K562 (cell line): ENCODE measurements around the gene ARHGAP18. TPM values are rescaled to one million over a fixed set of nuclear protein-coding genes. Genes with fewer than 3 reads are reported as not detected.
A peak's percentile ranks its signal among the peaks of the same experiment; 100 is the strongest.

Experiments
- ATAC-seq: fragments of 200-7000 bp; cut with Tn5 transposase; 3 replicates; pipeline ENCODE4 v1.9.1; 2020; ENCODE audit warnings: moderate library complexity
- BruUV-seq: library from RNA; stranded (reverse); fragments of 400-500 nt; replicated peaks from 2 replicates; lab custom pipeline; 2021; lab: Mats Ljungman, UMichigan
- CTCF ChIA-PET: fragments of 300-600 bp; formaldehyde crosslinking; extraction: SDS; loops from one replicate; lab custom pipeline; 2021; ENCODE audit warnings: low intra/inter-chr PET ratio; lab: Yijun Ruan, JAX
- POLR2A ChIA-PET: fragments of 300-600, 350-650 bp; sonication (Branson Sonifier 250); formaldehyde crosslinking; extraction: SDS; loops from one replicate; lab custom pipeline; 2021; ENCODE audit warnings: antibody characterized with exemption, inconsistent platforms; lab: Yijun Ruan, JAX
- DNase-seq, 4 experiments: peaks; one replicate each; pipeline versions ENCODE4 v3.0.0 to v3.0.0-alpha.2; 2011 to 2018; ENCODE audit warnings: low spot score in 3 of 4, mixed read lengths in 3 of 4; ENCODE audit errors: extremely low read depth in 1 of 4
- FAIRE-seq: peaks from 2 replicates; lab custom pipeline; 2011; peaks lifted over from hg19 to GRCh38; lab: Jason Lieb, UNC
- H2AFZ ChIP-seq: 2 replicates; pipeline ENCODE4 v1.6.0; 2011; ENCODE audit warnings: low read depth, low read length, control low read depth, inconsistent platforms
- H3K27ac ChIP-seq: fragments of 200-600 bp; 3 replicates; pipeline ENCODE4 v1.8.0; 2011; ENCODE audit warnings: low read depth, mild to moderate bottlenecking, control low read depth, inconsistent platforms, low read length, moderate library complexity, mixed read lengths; ENCODE audit errors: extremely low read depth
- H3K27me3 ChIP-seq, 2 experiments: fragments of 300-600 bp in 1 of 2; 2 replicates in 1 of 2; 3 replicates in 1 of 2; pipeline versions ENCODE4 v1.6.0 to v1.8.0; 2011; ENCODE audit warnings: inconsistent platforms in 2 of 2, low read length in 2 of 2, mild to moderate bottlenecking in 1 of 2, mixed read lengths in 1 of 2, moderate library complexity in 1 of 2; ENCODE audit not compliant: control insufficient read depth in 2 of 2, insufficient read depth in 2 of 2
- H3K36me3 ChIP-seq: fragments of 300-600 bp; 3 replicates; pipeline ENCODE4 v1.8.0; 2011; ENCODE audit warnings: mild to moderate bottlenecking, low read length, inconsistent platforms; ENCODE audit not compliant: control insufficient read depth, insufficient read depth
- H3K4me1 ChIP-seq, 2 experiments: fragments of 200-600 bp in 1 of 2; replicated peaks in 1 of 2; 2 replicates in 1 of 2; 3 replicates in 1 of 2; pipeline versions ENCODE4 v1.5.1 to v1.8.0; 2011; ENCODE audit warnings: inconsistent platforms in 2 of 2, low read length in 2 of 2, mild to moderate bottlenecking in 1 of 2, mixed read lengths in 1 of 2, moderate library complexity in 1 of 2; ENCODE audit not compliant: control insufficient read depth in 2 of 2, insufficient read depth in 2 of 2
- H3K4me2 ChIP-seq: 2 replicates; pipeline ENCODE4 v1.6.1; 2011; ENCODE audit warnings: low read length, control low read depth, inconsistent platforms, mixed read lengths; ENCODE audit not compliant: insufficient read depth
- H3K4me3 ChIP-seq: fragments of 200-600 bp; sonication (generic), shearing (Covaris generic); 2 replicates; pipeline ENCODE4 v1.5.1; 2016; ENCODE audit warnings: control low read depth, inconsistent platforms
- H3K79me2 ChIP-seq: fragments of 200-600 bp; 3 replicates; pipeline ENCODE4 v1.8.0; 2011; ENCODE audit warnings: low read length, inconsistent platforms; ENCODE audit not compliant: control insufficient read depth, insufficient read depth
- H3K9ac ChIP-seq, 2 experiments: 2 replicates each; pipeline versions ENCODE4 v1.6.0 to v1.6.1; 2011; ENCODE audit warnings: low read depth in 2 of 2, low read length in 2 of 2, control low read depth in 1 of 2, inconsistent platforms in 1 of 2, mild to moderate bottlenecking in 1 of 2, mixed read lengths in 1 of 2; ENCODE audit not compliant: insufficient read depth in 1 of 2
- H3K9me1 ChIP-seq: one replicate; pipeline ENCODE4 v1.6.0; 2011; ENCODE audit warnings: inconsistent platforms, mild to moderate bottlenecking, low read length, moderate library complexity; ENCODE audit not compliant: control insufficient read depth, insufficient read depth
- H3K9me3 ChIP-seq: replicated peaks from 2 replicates; pipeline ENCODE4 v1.5.1; 2011; ENCODE audit warnings: low read depth, low read length, inconsistent platforms; ENCODE audit not compliant: control insufficient read depth, insufficient read depth
- H4K20me1 ChIP-seq: replicated peaks from 2 replicates; pipeline ENCODE4 v1.6.1; 2011; ENCODE audit warnings: low read length, inconsistent platforms, mixed read lengths; ENCODE audit not compliant: control insufficient read depth, insufficient read depth
- CEBPB ChIP-seq: fragments of 450-650 bp; IDR thresholded peaks from 2 replicates; pipeline ENCODE4 v1.6.1; 2016; ENCODE audit warnings: missing genetic modification characterization, missing compliant biosample characterization
- CEBPG ChIP-seq, 3 experiments: fragments of 200-800 bp in 1 of 3; sonication (Bioruptor generic) in 1 of 3; sonication (generic) in 1 of 3; formaldehyde crosslinking in 1 of 3; IDR thresholded peaks in 2 of 3; conservative IDR thresholded peaks in 1 of 3; 2 replicates each; pipeline versions ENCODE4 v1.6.1 to v1.8.0; 2016 to 2022; ENCODE audit warnings: missing compliant biosample characterization in 2 of 3, missing genetic modification characterization in 2 of 3, mild to moderate bottlenecking in 1 of 3, missing genetic modification reagents in 1 of 3
- CLOCK ChIP-seq: fragments of 250-450 bp; sonication (Bioruptor Pico); IDR thresholded peaks from 2 replicates; pipeline ENCODE4 v1.4.0; 2020; ENCODE audit warnings: mild to moderate bottlenecking, moderate library complexity, borderline replicate concordance
- GABPB2 ChIP-seq: fragments of 250-450 bp; sonication (Bioruptor Pico); conservative IDR thresholded peaks from 2 replicates; pipeline ENCODE4 v1.5.1; 2021; ENCODE audit warnings: mild to moderate bottlenecking
- LCOR ChIP-seq: sonication (generic); formaldehyde crosslinking; IDR thresholded peaks from 2 replicates; pipeline ENCODE4 v1.8.0; 2022; ENCODE audit warnings: mild to moderate bottlenecking, missing genetic modification reagents
- NCOA4 ChIP-seq: fragments of 450-650 bp; IDR thresholded peaks from 2 replicates; pipeline ENCODE4 v1.6.1; 2018; ENCODE audit warnings: mild to moderate bottlenecking; ENCODE audit not compliant: partially characterized antibody
- NR2C2 ChIP-seq, 2 experiments: fragments of 200-800 bp in 1 of 2; sonication (Bioruptor generic) in 1 of 2; sonication (generic) in 1 of 2; formaldehyde crosslinking in 1 of 2; IDR thresholded peaks; 2 replicates each; pipeline versions ENCODE4 v1.6.1 to v1.8.0; 2016 to 2022; ENCODE audit warnings: mild to moderate bottlenecking in 1 of 2, missing compliant biosample characterization in 1 of 2, missing genetic modification characterization in 1 of 2, missing genetic modification reagents in 1 of 2
- POLR2G ChIP-seq: fragments of 200-400 bp; formaldehyde crosslinking; IDR thresholded peaks from 2 replicates; pipeline ENCODE4 v1.6.1; 2017; ENCODE audit warnings: low read depth, mild to moderate bottlenecking, antibody characterized with exemption, low read length, moderate library complexity
- SRSF7 ChIP-seq: fragments of 200-400 bp; formaldehyde crosslinking; optimal IDR thresholded peaks from 2 replicates; pipeline ENCODE3; 2017; ENCODE audit warnings: mild to moderate bottlenecking, low read depth, low read length
- TAF1 ChIP-seq: IDR thresholded peaks from 2 replicates; pipeline ENCODE4 v1.6.1; 2011; ENCODE audit warnings: mild to moderate bottlenecking, low read length, moderate library complexity; ENCODE audit not compliant: insufficient read depth, control insufficient read depth, severe bottlenecking; ENCODE audit errors: extremely low read depth
- TEAD2 ChIP-seq: fragments of 450-650 bp; IDR thresholded peaks from 2 replicates; pipeline ENCODE4 v1.6.1; 2016; ENCODE audit warnings: missing genetic modification characterization, control low read depth, missing compliant biosample characterization
- XRCC4 ChIP-seq: IDR thresholded peaks from one replicate; pipeline ENCODE4 v1.6.1; 2011; ENCODE audit not compliant: insufficient read depth, insufficient read length; ENCODE audit errors: extremely low read depth
- YBX1 ChIP-seq: fragments of 450-650 bp; IDR thresholded peaks from 2 replicates; pipeline ENCODE4 v1.7.1; 2016; ENCODE audit warnings: mild to moderate bottlenecking
- ZNF282 ChIP-seq: sonication (generic); formaldehyde crosslinking; IDR thresholded peaks from 2 replicates; pipeline ENCODE4 v1.8.1; 2023; ENCODE audit warnings: missing genetic modification reagents
- ZNF431 ChIP-seq: sonication (generic); formaldehyde crosslinking; IDR thresholded peaks from 2 replicates; pipeline ENCODE4 v1.8.0; 2022; ENCODE audit warnings: mild to moderate bottlenecking, missing genetic modification reagents
- ZNF507 ChIP-seq: conservative IDR thresholded peaks from 2 replicates; pipeline ENCODE4 v1.6.1; 2017; ENCODE audit warnings: missing genetic modification characterization, missing compliant biosample characterization
- ZNF780A ChIP-seq: fragments of 250-450 bp; sonication (Bioruptor Pico); IDR thresholded peaks from 2 replicates; pipeline ENCODE4 v1.5.0; 2021; ENCODE audit warnings: mild to moderate bottlenecking
- ZSCAN32 ChIP-seq: fragments of 450-650 bp; formaldehyde crosslinking; IDR thresholded peaks from 2 replicates; pipeline ENCODE4 v1.4.0; 2020; ENCODE audit warnings: mild to moderate bottlenecking, moderate library complexity
- WGBS: fragments of 100-300 bp; shearing (Covaris generic); methylation state at CpG from one replicate; pipeline ENCODE4 v1.1.6; 2016; ENCODE audit warnings: low coverage, mixed read lengths; ENCODE audit not compliant: insufficient coverage; ENCODE audit errors: missing lambda C conversion rate; 5-methylcytosine and 5-hydroxymethylcytosine counted together
- in situ Hi-C: fragments of 300-500 bp; cut with MboI; formaldehyde crosslinking; loops from 4 replicates; pipeline ENCODE4 v1.15.0; 2018; ENCODE audit warnings: inconsistent platforms, mixed read lengths
- intact Hi-C: fragments of 100-400 bp; cut with micrococcal nuclease; formaldehyde crosslinking; loops from 2 replicates; pipeline ENCODE4 v1.14.2; 2022
- polyA plus RNA-seq, 8 experiments: library from polyadenylated mRNA; depleted of rRNA in 4 of 8; stranded (reverse) in 5 of 8; unstranded in 3 of 8; fragments of >200 nt; fragmentation: Nextera tagmentation in 2 of 8; fragmentation: Illumina TruSeq in 1 of 8; extraction: Ambion mirVana in 2 of 8; extraction: Trizol in 1 of 8; gene quantifications; 2 replicates each; pipeline versions ENCODE4 v1.2.1 to v1.2.3, GENCODE V29; 2011 to 2014; ENCODE audit warnings: inconsistent platforms in 1 of 8, missing spikeins in 1 of 8
- total RNA-seq, 7 experiments: library from RNA; depleted of rRNA in 6 of 7; stranded (reverse); fragments of >200 nt in 6 of 7; fragmentation: Illumina TruSeq in 2 of 7; extraction: Trizol in 2 of 7; gene quantifications; 2 replicates each; pipeline versions ENCODE4 v1.2.1 to v1.2.3, GENCODE V29; 2011 to 2021; ENCODE audit warnings: low replicate concordance in 1 of 7
- TF ChIP-seq, protein P1 (sequence below), 2 experiments: fragments of 450-650 bp in 1 of 2; sonication (generic) in 1 of 2; formaldehyde crosslinking in 1 of 2; IDR thresholded peaks in 1 of 2; conservative IDR thresholded peaks in 1 of 2; 2 replicates each; pipeline versions ENCODE4 v1.6.1 to v1.8.1; 2016 to 2023; ENCODE audit warnings: mild to moderate bottlenecking in 2 of 2, moderate library complexity in 2 of 2, inconsistent platforms in 1 of 2, missing genetic modification reagents in 1 of 2

Gene ARHGAP18
- total and polyA plus RNA-seq, 9 of the 15 experiments (the other 6 are each of a cell fraction or from before 2014, with no cell fraction given): 13.3 to 29.7 (median 21.1) TPM

GRCh38 chr6:129558248-129558647 is 151.7 kb downstream of the ARHGAP18 start:
- Histone ChIP-seq H3K4me3 (no peak overlapping the region), H3K9me3 (no peaks in the 10 kb centered on the region), H4K20me1 (no peaks in the 10 kb centered on the region), H3K4me1 (no peaks in the 10 kb centered on the region; a peak in 1 of 5 replicates), H2AFZ (no peak overlapping the region), H3K9ac (no peak overlapping the region), H3K79me2 (no peaks in the 10 kb centered on the region), H3K4me2 (no peak overlapping the region), H3K36me3 (no peaks in the 10 kb centered on the region), H3K9me1 (no peaks in the 10 kb centered on the region), H3K27me3 (no peaks in the 10 kb centered on the region; a peak in 1 of 5 replicates), H3K27ac (no peak overlapping the region)
- in situ Hi-C loops (no loop called here), intact Hi-C loops (no loop called here)
- no TSS peak for BruUV-seq
- ChIA-PET POLR2A (no interaction called here), CTCF (no interaction called here)
- ATAC-seq (no peak), DNase-seq (no peak), FAIRE-seq (no peak)
- WGBS: 0% methylated on average over 1 of the region's 1 CpG
- TF ChIP-seq NR2C2 (CRISPR knock-in tag; IDR thresholded peaks at IDR 0.05) (no peak), NR2C2 (tag; IDR thresholded peaks at IDR 0.05) (no peak), TAF1 (no peak), ZNF507 (no peak), NCOA4 (no peak), GABPB2 (CRISPR knock-in tag) (no peak), XRCC4 (no peak), ZSCAN32 (0 out of 2 replicates have a peak, but pooled peaks have one; percentile 11), SRSF7 (no peak), POLR2G (no peak), ZNF780A (CRISPR knock-in tag) (no peak), ZNF431 (CRISPR knock-in tag) (no peak), YBX1 (no peak), TEAD2 (tag) (no peak), CLOCK (CRISPR knock-in tag) (no peak), CEBPG (CRISPR knock-in tag; IDR thresholded peaks at IDR 0.05) (peak; percentile 28; the same call in 1 of the 2 replicates), CEBPG (tag; conservative IDR thresholded peaks at IDR 0.05 in 1 of 2, IDR thresholded peaks at IDR 0.05 in 1 of 2) (peak; percentile 43 to 87), ZNF282 (no peak), LCOR (CRISPR knock-in tag) (no peak), CEBPB (tag) (peak; percentile 40; the same call in 1 of the 2 replicates)
- TF ChIP-seq, protein P1, sequence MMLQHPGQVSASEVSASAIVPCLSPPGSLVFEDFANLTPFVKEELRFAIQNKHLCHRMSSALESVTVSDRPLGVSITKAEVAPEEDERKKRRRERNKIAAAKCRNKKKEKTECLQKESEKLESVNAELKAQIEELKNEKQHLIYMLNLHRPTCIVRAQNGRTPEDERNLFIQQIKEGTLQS (IDR thresholded peaks at IDR 0.05): peak; percentile 63
- TF ChIP-seq, protein P1 (CRISPR knock-in tag; conservative IDR thresholded peaks at IDR 0.05): no peak
